ENCODE measurements around the gene UTRN. TPM values are rescaled to one million over a fixed set of nuclear protein-coding genes. Genes with fewer than 3 reads are reported as not detected.

The UTRN gene
- total RNA-seq, 8 experiments from 2014 or later = 14.8 to 176 (median 60.8) TPM

DNA sequence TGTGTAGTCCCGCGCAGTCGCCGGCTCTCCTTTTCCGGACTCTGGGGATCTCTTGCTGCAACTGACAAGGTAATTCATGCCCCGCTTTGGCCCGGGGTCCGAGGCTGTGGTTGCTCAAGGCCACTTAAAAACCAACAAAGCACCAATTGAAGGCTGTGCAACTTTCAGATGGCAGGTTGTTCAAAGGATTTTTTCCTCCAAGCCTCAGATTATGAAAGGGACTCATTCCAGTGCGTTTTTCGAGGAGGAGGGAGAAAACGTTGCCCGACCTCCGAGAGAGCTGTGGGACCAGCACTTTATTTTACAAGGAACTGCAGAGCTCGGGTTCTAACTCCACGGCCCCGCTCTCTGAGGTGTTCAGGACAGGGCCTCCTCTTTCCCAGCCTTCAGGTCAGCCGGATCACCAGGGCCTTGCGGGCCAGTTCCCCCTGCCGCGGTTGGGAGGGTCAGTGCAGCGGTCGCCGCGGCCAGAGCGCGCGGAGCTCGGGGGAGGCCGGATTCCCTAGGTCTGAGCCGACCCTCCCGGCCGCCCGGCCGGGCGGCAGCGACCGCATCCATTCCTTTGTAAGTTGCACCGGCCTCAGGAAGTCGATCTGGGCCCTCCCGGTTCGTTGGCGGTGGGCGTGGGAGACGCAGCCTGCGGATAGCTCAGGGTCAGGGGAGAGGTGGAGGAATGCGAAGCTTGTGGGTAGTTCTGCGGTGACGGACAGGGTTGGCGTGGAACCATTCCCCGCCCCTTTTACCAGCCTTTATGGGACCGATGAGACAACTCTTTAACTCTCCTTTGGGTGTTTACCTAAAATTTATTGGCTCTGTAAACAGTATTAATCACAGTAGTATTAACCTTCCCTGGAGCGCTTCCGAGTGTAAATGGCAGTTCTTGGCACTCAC, 1.6 kb downstream of the UTRN start:
- WGBS, 10 experiments = 0 to 8% (median 0%) methylated on average over 1 to 26 of the region's 53 CpGs; no CpG with 5 or more reads in 1 of the 10 experiments
- peak overlapping the region in 1 of 2 donors; percentile 73 for H3K27ac ChIP-seq
- in situ Hi-C loops (cut with MboI; ENCODE audit: low pct_unique_long_range_greater_than_20kb in 2 of 9, low sequenced_read_pairs in 9 of 9, unreplicated experiment in 9 of 9) = no loop called here
- H3K4me3 ChIP-seq = peak overlapping the region; percentile 44 to 84 (median 70)
- peak; percentile 21 to 29 (median 26) for ATAC-seq (replicated peaks in 6 of 8)
- H3K4me1 ChIP-seq (replicated peaks in 1 of 2) = peaks cover 3 to 6% of the 10 kb centered on the region in 2 donors

DNA sequence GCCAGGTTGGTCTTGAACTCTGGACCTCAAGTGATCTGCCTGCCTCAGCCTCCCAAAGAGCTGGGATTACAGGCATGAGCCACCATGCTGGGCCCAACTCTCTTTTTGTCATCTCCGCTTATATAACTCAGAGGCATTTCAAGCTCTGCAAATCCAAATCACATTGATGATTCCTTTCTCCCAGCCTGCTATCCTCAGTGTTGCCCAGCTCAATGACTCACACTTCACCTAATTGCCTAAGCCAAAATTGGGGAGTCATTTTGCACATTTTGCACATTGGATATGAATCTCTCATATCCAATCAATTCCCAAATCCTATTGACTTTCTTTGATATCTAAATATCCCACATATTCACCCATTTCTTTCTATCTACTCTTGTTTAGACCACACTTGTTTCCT, 3.9 kb downstream of the UTRN start:
- in situ Hi-C loops (cut with MboI; ENCODE audit: low pct_unique_long_range_greater_than_20kb in 2 of 9, low sequenced_read_pairs in 9 of 9, unreplicated experiment in 9 of 9) = no loop called here
- 80 to 100% (median 92%) methylated on average over 1 of the region's 1 CpG; no CpG with 5 or more reads in 6 of the 10 experiments for WGBS, 10 experiments
- ATAC-seq (replicated peaks in 6 of 8) = no peak
- no peak overlapping the region for H3K27ac ChIP-seq
- H3K4me3 ChIP-seq = no peak overlapping the region
- H3K4me1 ChIP-seq (replicated peaks in 1 of 2) = peaks cover 3 to 4% of the 10 kb centered on the region in 2 donors

DNA sequence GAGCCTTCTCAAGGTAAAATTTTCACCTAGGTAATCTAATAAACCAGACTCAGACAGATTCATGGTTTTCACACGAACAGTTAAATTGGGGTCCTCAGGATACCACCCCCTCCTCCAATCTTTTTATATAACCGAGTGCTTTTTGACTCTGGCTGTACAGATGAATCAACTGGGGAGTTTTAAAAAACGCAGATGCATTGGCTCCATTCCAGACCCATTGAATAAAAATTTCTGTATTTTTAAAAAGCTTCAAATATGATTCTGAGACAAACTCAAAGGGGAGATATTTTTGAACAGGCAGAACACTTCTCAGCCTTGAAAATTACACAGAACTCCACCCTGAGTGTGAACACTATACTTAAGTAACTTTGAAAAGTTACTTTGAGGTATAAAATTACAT, 7.2 kb downstream of the UTRN start:
- Histone ChIP-seq H3K4me3 (no peak overlapping the region), H3K4me1 (replicated peaks in 1 of 2) (peaks cover 3 to 5% of the 10 kb centered on the region in 2 donors), H3K27ac (no peak overlapping the region)
- no peak for ATAC-seq (replicated peaks in 6 of 8)
- in situ Hi-C loops (cut with MboI; ENCODE audit: low pct_unique_long_range_greater_than_20kb in 2 of 9, low sequenced_read_pairs in 9 of 9, unreplicated experiment in 9 of 9) = no loop called here
- WGBS, 10 experiments = 37 to 100% (median 82%) methylated on average over 2 to 3 of the region's 3 CpGs; no CpG with 5 or more reads in 1 of the 10 experiments

- Histone ChIP-seq H3K4me1 (replicated peaks in 1 of 2) (peaks cover 0 to 3% of the 10 kb centered on the region in 2 donors), H3K27ac (no peak overlapping the region), H3K4me3 (no peak overlapping the region)
- ATAC-seq (replicated peaks in 6 of 8) = no peak
- in situ Hi-C loops (cut with MboI; ENCODE audit: low pct_unique_long_range_greater_than_20kb in 2 of 9, low sequenced_read_pairs in 9 of 9, unreplicated experiment in 9 of 9) = no loop called here
Observed at GRCh38 chr6:144294016-144294415, 8.9 kb downstream of the UTRN start.

- in situ Hi-C loops (cut with MboI; ENCODE audit: low pct_unique_long_range_greater_than_20kb in 2 of 9, low sequenced_read_pairs in 9 of 9, unreplicated experiment in 9 of 9) = no loop called here
- Histone ChIP-seq H3K27ac (no peak overlapping the region), H3K4me3 (no peak overlapping the region), H3K4me1 (replicated peaks in 1 of 2) (peaks cover 0 to 3% of the 10 kb centered on the region in 2 donors)
- WGBS, 10 experiments = 41 to 100% (median 83%) methylated on average over 1 to 2 of the region's 2 CpGs; no CpG with 5 or more reads in 2 of the 10 experiments
- ATAC-seq (replicated peaks in 6 of 8) = no peak
Observed at GRCh38 chr6:144295211-144295610, 10.1 kb downstream of the UTRN start.

DNA sequence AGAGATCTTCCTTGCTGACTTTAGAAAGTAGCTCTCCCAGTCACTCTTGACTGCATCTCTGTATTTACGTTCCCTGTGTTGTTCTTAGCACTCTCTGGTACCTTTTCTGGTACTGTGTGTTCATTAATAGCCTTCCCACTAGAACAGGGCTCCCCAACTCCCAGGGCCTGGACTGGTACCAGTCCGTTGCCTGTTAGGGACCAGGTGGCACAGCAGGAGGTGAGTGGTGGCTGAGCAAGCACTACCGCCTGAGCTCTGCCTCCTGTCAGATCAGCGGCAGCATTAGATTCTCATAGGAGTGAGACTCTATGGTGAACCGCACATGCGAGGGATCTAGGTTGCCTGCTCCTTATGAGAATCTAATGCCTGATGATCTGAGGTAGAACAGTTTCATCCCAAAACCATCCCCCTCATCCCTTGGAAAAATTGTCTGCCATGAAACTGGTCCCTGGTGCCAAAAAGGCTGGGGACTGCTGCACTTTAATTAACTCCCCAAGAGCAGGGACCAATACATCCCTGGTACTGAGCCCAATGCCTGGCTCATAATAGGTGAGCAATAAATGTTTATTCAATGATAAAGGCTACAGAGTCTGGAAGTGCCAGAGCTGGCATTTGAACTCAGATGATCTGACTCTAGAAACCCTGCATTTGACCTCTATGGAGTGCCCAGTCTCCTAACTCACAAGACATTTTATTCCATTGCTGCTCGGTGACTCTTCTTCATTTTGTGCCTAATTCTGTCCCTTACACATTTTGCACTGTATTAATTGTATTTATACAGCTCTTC, 11.0 kb downstream of the UTRN start:
- no peak overlapping the region for H3K27ac ChIP-seq
- no peak for ATAC-seq (replicated peaks in 6 of 8)
- in situ Hi-C loops (cut with MboI; ENCODE audit: low pct_unique_long_range_greater_than_20kb in 2 of 9, low sequenced_read_pairs in 9 of 9, unreplicated experiment in 9 of 9) = no loop called here
- H3K4me3 ChIP-seq = no peak overlapping the region
- peaks cover 0 to 3% of the 10 kb centered on the region in 2 donors for H3K4me1 ChIP-seq (replicated peaks in 1 of 2)
- WGBS, 10 experiments = 94 to 100% (median 100%) methylated on average over 1 to 5 of the region's 7 CpGs; no CpG with 5 or more reads in 3 of the 10 experiments

- 72 to 100% (median 95%) methylated on average over 2 of the region's 2 CpGs; no CpG with 5 or more reads in 2 of the 10 experiments for whole genome bisulfite sequencing, 10 experiments
- in situ Hi-C loops (cut with MboI; ENCODE audit: low pct_unique_long_range_greater_than_20kb in 2 of 9, low sequenced_read_pairs in 9 of 9, unreplicated experiment in 9 of 9) = no loop called here
- no peak overlapping the region for H3K4me3 ChIP-seq
- H3K4me1 ChIP-seq (replicated peaks in 1 of 2) = peaks cover 0 to 3% of the 10 kb centered on the region in 2 donors
- no peak overlapping the region for H3K27ac ChIP-seq
- ATAC-seq (replicated peaks in 6 of 8) = no peak
Observed at GRCh38 chr6:144296973-144297372, 11.8 kb downstream of the UTRN start.

GRCh38 chr6:144297511-144298100, 12.5 kb downstream of the UTRN start:
- ATAC-seq (replicated peaks in 6 of 8) = peak in 2 of 8 experiments; percentile 33 to 49
- Histone ChIP-seq H3K4me3 (no peak overlapping the region), H3K4me1 (replicated peaks in 1 of 2) (peaks cover 0 to 3% of the 10 kb centered on the region in 2 donors), H3K27ac (no peak overlapping the region)
- in situ Hi-C loops (cut with MboI; ENCODE audit: low pct_unique_long_range_greater_than_20kb in 2 of 9, low sequenced_read_pairs in 9 of 9, unreplicated experiment in 9 of 9) = no loop called here
- 52 to 100% (median 96%) methylated on average over 1 to 3 of the region's 3 CpGs; no CpG with 5 or more reads in 1 of the 10 experiments for WGBS, 10 experiments

DNA sequence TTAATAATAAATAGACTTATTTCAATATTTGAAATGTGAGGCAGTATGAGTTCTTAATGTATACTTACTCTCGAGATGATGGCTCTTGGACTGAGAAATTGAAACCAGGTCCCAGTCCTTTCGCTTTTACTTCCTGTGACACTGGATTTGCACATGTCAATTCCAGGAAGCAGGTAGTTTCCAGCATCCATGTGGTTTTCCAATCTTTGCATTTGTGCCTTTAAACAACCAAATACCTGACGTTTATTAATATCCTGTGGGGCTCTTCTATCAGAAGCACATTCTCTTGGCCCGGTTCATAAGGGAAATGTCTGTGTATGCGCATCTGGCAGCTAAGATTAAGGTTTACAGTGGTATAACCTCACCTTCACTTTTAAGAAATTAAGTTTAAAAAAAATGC, 13.1 kb downstream of the UTRN start:
- Histone ChIP-seq H3K27ac (no peak overlapping the region), H3K4me1 (replicated peaks in 1 of 2) (peaks cover 0 to 3% of the 10 kb centered on the region in 2 donors), H3K4me3 (no peak overlapping the region)
- in situ Hi-C loops (cut with MboI; ENCODE audit: low pct_unique_long_range_greater_than_20kb in 2 of 9, low sequenced_read_pairs in 9 of 9, unreplicated experiment in 9 of 9) = no loop called here
- ATAC-seq (replicated peaks in 6 of 8) = peak in 1 of 8 experiments; percentile 38
- 50 to 100% (median 90%) methylated on average over 1 to 5 of the region's 5 CpGs for WGBS, 10 experiments

DNA sequence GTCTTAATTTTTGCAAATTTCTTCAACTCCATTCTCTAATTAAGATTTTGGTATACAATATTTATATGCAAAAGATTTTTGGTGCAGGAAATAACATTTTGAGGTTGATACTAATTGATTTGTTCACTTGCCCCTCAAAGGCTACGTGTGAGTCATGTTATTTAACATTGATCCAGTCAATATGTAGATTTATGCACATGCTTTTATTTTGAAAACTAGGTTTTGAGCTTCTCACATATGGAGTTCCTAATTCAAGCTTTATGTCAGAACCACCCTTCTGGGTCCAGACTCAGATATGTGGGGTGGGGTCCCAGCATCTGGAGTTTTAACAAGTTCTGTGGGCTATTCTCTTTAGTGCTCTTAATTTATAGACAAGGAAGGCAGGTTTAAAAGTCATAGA, 13.8 kb downstream of the UTRN start:
- H3K27ac ChIP-seq = no peak overlapping the region
- peak in 3 of 8 experiments; percentile 68 to 87 (median 84) for ATAC-seq (replicated peaks in 6 of 8)
- peaks cover 0 to 3% of the 10 kb centered on the region in 2 donors for H3K4me1 ChIP-seq (replicated peaks in 1 of 2)
- WGBS, 10 experiments = 0 to 100% (median 80%) methylated on average over 1 of the region's 1 CpG; no CpG with 5 or more reads in 3 of the 10 experiments
- in situ Hi-C loops (cut with MboI; ENCODE audit: low pct_unique_long_range_greater_than_20kb in 2 of 9, low sequenced_read_pairs in 9 of 9, unreplicated experiment in 9 of 9) = no loop called here
- no peak overlapping the region for H3K4me3 ChIP-seq

GRCh38 chr6:144302701-144303372, 17.7 kb downstream of the UTRN start:
- no peak for ATAC-seq (replicated peaks in 6 of 8)
- Histone ChIP-seq H3K4me3 (no peak overlapping the region), H3K27ac (no peak overlapping the region), H3K4me1 (replicated peaks in 1 of 2) (peaks cover 5 to 6% of the 10 kb centered on the region in 2 donors)
- in situ Hi-C loops (cut with MboI; ENCODE audit: low pct_unique_long_range_greater_than_20kb in 2 of 9, low sequenced_read_pairs in 9 of 9, unreplicated experiment in 9 of 9) = no loop called here
- 75 to 100% (median 90%) methylated on average over 1 to 4 of the region's 5 CpGs for WGBS, 10 experiments

GRCh38 chr6:144304223-144304848, 19.2 kb downstream of the UTRN start:
- Histone ChIP-seq H3K4me3 (no peak overlapping the region), H3K27ac (no peak overlapping the region), H3K4me1 (replicated peaks in 1 of 2) (peaks cover 10 to 11% of the 10 kb centered on the region in 2 donors)
- no peak for ATAC-seq (replicated peaks in 6 of 8)
- 72 to 97% (median 91%) methylated on average over 2 to 4 of the region's 4 CpGs; no CpG with 5 or more reads in 2 of the 10 experiments for WGBS, 10 experiments
- in situ Hi-C loops (cut with MboI; ENCODE audit: low pct_unique_long_range_greater_than_20kb in 2 of 9, low sequenced_read_pairs in 9 of 9, unreplicated experiment in 9 of 9) = no loop called here
